WI38 (cell line): ENCODE data around the gene ARFGEF3.

ENCODE experiments used
- H3K4me3 ChIP-seq: 2 replicates; pipeline ENCODE4 v1.5.1; 2011; ENCODE audit warnings: low read depth, mild to moderate bottlenecking, control low read depth, low read length
- CTCF ChIP-seq: IDR thresholded peaks from 2 replicates; pipeline ENCODE4 v1.5.1; 2012; ENCODE audit warnings: low read depth, mild to moderate bottlenecking, control low read depth, low read length

Gene ARFGEF3, protein sequence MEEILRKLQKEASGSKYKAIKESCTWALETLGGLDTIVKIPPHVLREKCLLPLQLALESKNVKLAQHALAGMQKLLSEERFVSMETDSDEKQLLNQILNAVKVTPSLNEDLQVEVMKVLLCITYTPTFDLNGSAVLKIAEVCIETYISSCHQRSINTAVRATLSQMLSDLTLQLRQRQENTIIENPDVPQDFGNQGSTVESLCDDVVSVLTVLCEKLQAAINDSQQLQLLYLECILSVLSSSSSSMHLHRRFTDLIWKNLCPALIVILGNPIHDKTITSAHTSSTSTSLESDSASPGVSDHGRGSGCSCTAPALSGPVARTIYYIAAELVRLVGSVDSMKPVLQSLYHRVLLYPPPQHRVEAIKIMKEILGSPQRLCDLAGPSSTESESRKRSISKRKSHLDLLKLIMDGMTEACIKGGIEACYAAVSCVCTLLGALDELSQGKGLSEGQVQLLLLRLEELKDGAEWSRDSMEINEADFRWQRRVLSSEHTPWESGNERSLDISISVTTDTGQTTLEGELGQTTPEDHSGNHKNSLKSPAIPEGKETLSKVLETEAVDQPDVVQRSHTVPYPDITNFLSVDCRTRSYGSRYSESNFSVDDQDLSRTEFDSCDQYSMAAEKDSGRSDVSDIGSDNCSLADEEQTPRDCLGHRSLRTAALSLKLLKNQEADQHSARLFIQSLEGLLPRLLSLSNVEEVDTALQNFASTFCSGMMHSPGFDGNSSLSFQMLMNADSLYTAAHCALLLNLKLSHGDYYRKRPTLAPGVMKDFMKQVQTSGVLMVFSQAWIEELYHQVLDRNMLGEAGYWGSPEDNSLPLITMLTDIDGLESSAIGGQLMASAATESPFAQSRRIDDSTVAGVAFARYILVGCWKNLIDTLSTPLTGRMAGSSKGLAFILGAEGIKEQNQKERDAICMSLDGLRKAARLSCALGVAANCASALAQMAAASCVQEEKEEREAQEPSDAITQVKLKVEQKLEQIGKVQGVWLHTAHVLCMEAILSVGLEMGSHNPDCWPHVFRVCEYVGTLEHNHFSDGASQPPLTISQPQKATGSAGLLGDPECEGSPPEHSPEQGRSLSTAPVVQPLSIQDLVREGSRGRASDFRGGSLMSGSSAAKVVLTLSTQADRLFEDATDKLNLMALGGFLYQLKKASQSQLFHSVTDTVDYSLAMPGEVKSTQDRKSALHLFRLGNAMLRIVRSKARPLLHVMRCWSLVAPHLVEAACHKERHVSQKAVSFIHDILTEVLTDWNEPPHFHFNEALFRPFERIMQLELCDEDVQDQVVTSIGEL (N-terminal part only)

GRCh38 chr6:138161338-138162110, at the start of gene ARFGEF3:
Gene ARFGEF3, plus strand, starts transcription at chr6:138161939. Its CDS starts 148 bp downstream, at chr6:138162087.
- no peak for TF ChIP-seq CTCF
- peak within 1 kb of the TSS; percentile 59 for H3K4me3 ChIP-seq

DNA sequence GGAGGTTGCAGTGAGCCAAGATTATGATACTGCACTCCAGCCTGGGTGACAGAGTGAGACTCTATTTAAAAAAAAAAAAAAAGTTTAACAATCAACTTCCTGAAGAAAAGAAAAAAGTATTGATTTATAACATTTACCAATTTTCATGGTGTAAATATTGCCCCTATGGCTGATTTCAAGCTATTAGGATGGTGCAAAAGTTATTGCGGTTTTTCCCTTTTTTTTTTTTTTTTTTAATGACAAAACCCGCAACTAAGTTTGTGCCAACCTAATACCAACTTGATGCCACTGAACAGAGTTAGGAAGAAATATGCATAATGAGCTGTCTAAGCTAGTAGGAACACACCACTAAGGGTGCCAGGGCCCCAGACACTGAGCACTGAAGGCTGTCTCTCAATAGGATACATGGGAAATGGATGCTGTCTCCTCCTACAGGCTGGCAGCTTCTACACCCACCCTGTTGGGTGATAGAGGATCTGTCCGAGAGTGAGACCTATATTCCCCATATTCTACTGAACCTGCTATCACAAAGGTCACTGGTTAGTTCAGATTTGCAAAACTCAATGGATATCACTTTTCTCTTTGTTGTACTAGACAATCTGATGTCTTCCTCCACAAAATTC, 48.0 kb upstream of the ARFGEF3 start:
- no peak for TF ChIP-seq CTCF
- no peak overlapping the region for H3K4me3 ChIP-seq

DNA sequence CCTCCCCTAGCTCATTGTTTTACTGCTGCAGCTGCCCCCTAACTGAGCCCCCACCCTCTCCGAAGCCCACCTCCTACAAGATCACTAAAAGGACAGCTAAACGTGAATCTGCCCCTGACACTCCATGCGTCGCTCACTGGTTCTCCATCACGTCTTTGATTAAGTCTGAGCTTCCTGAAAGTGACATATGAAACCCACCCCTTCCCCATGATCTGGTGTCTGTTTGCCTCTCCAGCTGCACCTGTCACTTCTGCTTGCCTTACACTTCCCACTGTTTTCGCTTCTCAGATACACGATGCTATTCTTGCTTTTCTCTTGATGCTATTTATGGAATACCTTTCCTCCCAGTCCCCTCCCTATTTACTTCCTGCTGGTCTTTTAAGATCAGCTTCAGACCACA, 46.5 kb upstream of the ARFGEF3 start:
- TF ChIP-seq CTCF: no peak
- no peak overlapping the region for H3K4me3 ChIP-seq

DNA sequence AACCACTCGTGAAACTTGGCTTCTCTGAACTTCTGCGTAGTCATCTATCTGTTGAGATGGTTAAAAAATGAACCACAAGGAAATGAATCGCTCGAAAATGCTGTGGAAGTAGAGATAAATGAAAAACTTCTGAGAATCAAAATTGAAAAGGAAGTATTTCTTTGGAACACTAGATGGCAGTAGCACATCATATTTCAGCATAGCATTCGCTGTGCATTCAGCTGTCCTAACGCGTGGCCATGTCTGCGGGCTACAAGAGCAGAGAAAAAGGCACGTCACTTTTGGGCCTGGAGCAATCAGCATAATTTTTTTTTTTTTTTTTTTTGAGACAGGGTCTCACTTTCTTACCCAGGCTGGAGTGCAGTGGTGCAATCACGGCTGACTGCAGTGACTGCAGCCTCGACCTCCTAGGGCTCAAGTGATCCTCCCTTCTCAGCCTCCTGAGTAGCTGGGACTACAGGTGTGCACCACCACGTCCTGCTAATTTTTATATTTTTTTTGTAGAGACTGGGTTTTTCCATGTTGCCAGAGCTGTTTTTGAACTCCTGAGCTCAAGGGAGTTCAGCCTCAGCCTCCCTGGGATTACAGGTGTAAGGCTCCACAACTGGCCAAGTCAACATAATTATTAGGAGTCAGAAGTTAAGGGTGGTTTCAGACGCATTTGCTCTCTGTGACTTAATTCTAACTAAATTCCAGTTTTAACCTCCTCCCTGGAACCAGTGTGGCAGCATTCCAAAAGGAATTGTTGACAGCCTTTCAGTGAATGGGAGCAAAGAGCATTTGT, 45.7 kb upstream of the ARFGEF3 start:
- no peak overlapping the region for H3K4me3 ChIP-seq
- no peak; the same call in 1 of the 2 replicates for TF ChIP-seq CTCF

DNA sequence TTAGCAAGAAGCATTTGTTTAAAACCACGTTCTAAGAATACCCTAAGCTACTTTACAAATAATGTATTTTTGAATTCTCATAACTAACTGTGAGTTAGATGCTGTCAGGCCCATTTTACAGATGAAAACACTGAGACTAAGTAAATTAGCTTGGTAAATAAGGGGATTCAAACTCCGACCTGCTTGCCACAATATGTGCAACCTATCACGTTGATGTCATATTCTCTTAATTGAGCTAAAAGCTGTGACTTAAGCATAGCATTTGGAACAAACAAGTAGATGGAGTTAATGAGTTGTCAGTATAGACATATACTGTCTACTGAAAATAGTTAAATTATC, 45.1 kb upstream of the ARFGEF3 start:
- no peak overlapping the region for H3K4me3 ChIP-seq
- no peak for TF ChIP-seq CTCF
